GM12891 (cell line): ENCODE data around the gene LILRB4.

Source experiments
- POLR2A ChIP-seq: IDR thresholded peaks from 2 replicates; pipeline ENCODE4 v1.6.1; 2011; ENCODE audit warnings: low read depth, low read length, control low read depth
- POLR2AphosphoS5 ChIP-seq: IDR thresholded peaks from 2 replicates; pipeline ENCODE4 v1.6.1; 2011; ENCODE audit warnings: low read depth, low read length, control low read depth
- SPI1 ChIP-seq: IDR thresholded peaks from 2 replicates; pipeline ENCODE4 v1.6.1; 2011; ENCODE audit warnings: low read depth, low read length, control low read depth

DNA sequence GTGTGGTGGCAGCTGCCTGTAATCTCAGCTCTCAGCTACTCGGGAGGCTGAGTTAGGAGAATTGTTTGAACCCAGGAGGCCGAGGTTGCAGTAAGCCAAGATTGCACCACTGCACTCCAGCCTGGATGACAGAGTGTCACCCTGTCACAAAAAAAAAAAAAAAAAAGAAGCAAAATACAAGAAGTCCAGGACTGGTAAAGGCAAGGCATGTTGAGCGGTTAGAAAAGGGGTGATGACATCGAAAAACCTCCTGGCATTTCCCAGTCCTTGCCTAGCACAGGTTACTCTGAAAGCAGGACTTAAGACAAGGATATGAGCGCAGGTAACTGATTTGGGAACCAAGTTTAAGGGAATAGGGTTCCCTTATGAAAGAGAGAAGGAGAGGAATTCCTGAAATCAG lies 2.5 kb upstream of the LILRB4 start:
- TF ChIP-seq POLR2A: no peak
- TF ChIP-seq POLR2AphosphoS5: no peak
- TF ChIP-seq SPI1: no peak
